GM12873 (cell line): ENCODE results near the gene DST.

Experiments used
- CTCF ChIP-seq: IDR thresholded peaks from 2 replicates; pipeline ENCODE4 v1.5.1; 2012; ENCODE audit warnings: low read depth, mild to moderate bottlenecking, moderate library complexity, low read length, control low read depth; ENCODE audit not compliant: insufficient read depth; ENCODE audit errors: missing control alignments

The DST gene

GRCh38 chr6:56486681-56487080 is 156.0 kb downstream of the DST start:
- TF ChIP-seq CTCF, result no peak

- TF ChIP-seq CTCF, result no peak
Measured at GRCh38 chr6:56484669-56485068, 158.0 kb downstream of the DST start.

- no peak for TF ChIP-seq CTCF
Measured at GRCh38 chr6:56483929-56484328, 158.8 kb downstream of the DST start.

- TF ChIP-seq CTCF, result no peak
Measured at GRCh38 chr6:56482525-56482924, 160.2 kb downstream of the DST start.

GRCh38 chr6:56481957-56482356 is 160.7 kb downstream of the DST start:
- TF ChIP-seq CTCF, result no peak

GRCh38 chr6:56480654-56481337 is 161.9 kb downstream of the DST start:
- no peak for TF ChIP-seq CTCF

- TF ChIP-seq CTCF, result no peak
Measured at GRCh38 chr6:56480246-56480645, 162.4 kb downstream of the DST start.

- no peak for TF ChIP-seq CTCF
Measured at GRCh38 chr6:56479381-56479780, 163.3 kb downstream of the DST start.
